Endothelial cell of umbilical vein (primary cell): ENCODE data around the gene ASGR1. TPM values are rescaled to one million over a fixed set of nuclear protein-coding genes. Genes with fewer than 3 reads are reported as not detected.

Experiments used
- BruUV-seq: library from RNA; stranded (reverse); fragments of 400-500 nt; replicated peaks from 2 replicates; lab custom pipeline; 2021; lab: Mats Ljungman, UMichigan
- CTCF ChIA-PET: fragments of 300-600, 350-600 bp; sonication (Branson Sonifier 250); formaldehyde crosslinking; loops from one replicate; lab custom pipeline; 2021; ENCODE audit warnings: antibody characterized with exemption, inconsistent platforms; lab: Charles Lee
- POLR2A ChIA-PET: fragments of 300-600, 350-600 bp; sonication (Branson Sonifier 250); formaldehyde crosslinking; loops from one replicate; lab custom pipeline; 2021; ENCODE audit warnings: antibody characterized with exemption, inconsistent platforms; lab: Charles Lee
- DNase-seq: peaks from one replicate; pipeline ENCODE4 v3.0.0-alpha.2; 2011; ENCODE audit warnings: low read depth, low spot score
- FAIRE-seq: peaks from 2 replicates; lab custom pipeline; 2011; peaks lifted over from hg19 to GRCh38; lab: Jason Lieb, UNC
- H2AFZ ChIP-seq: 2 replicates; pipeline ENCODE4 v1.6.0; 2012; ENCODE audit warnings: low read depth, low read length, control low read depth, inconsistent platforms
- H3K27ac ChIP-seq: 2 replicates; pipeline ENCODE4 v1.5.1; 2011; ENCODE audit warnings: low read depth, mild to moderate bottlenecking, control low read depth, low read length, moderate library complexity; ENCODE audit not compliant: insufficient read depth
- H3K27me3 ChIP-seq, 2 experiments: 2 replicates each; pipeline versions ENCODE4 v1.6.0 to v1.6.1; 2011; ENCODE audit warnings: low read length in 2 of 2, mixed read lengths in 1 of 2; ENCODE audit not compliant: control insufficient read depth in 2 of 2, insufficient read depth in 2 of 2
- H3K36me3 ChIP-seq, 2 experiments: 2 replicates in 1 of 2; 3 replicates in 1 of 2; pipeline ENCODE4 v1.5.1; 2011; ENCODE audit warnings: low read length in 2 of 2, mild to moderate bottlenecking in 1 of 2, moderate library complexity in 1 of 2; ENCODE audit not compliant: control insufficient read depth in 2 of 2, insufficient read depth in 2 of 2; ENCODE audit errors: extremely low read depth in 1 of 2
- H3K4me1 ChIP-seq: 3 replicates; pipeline ENCODE4 v1.5.1; 2011; ENCODE audit warnings: mild to moderate bottlenecking, low read length; ENCODE audit not compliant: control insufficient read depth, insufficient read depth; ENCODE audit errors: extremely low read depth
- H3K4me2 ChIP-seq: 2 replicates; pipeline ENCODE4 v1.6.1; 2011; ENCODE audit warnings: low read length, control low read depth, mixed read lengths; ENCODE audit not compliant: insufficient read depth
- H3K4me3 ChIP-seq, 3 experiments: fragments of 200-600 bp in 1 of 3; sonication (generic), shearing (Covaris generic) in 1 of 3; replicated peaks in 1 of 3; 2 replicates each; pipeline ENCODE4 v1.5.1; 2011 to 2016; ENCODE audit warnings: control low read depth in 3 of 3, low read length in 3 of 3, mild to moderate bottlenecking in 2 of 3, inconsistent platforms in 1 of 3, low read depth in 1 of 3, moderate library complexity in 1 of 3; ENCODE audit not compliant: insufficient read depth in 1 of 3
- H3K79me2 ChIP-seq: 2 replicates; pipeline ENCODE4 v1.6.0; 2012; ENCODE audit warnings: low read length, inconsistent platforms; ENCODE audit not compliant: control insufficient read depth, insufficient read depth
- H3K9ac ChIP-seq: replicated peaks from 2 replicates; pipeline ENCODE3; 2011; ENCODE audit warnings: low read length, control low read depth; ENCODE audit not compliant: insufficient read depth; ENCODE audit errors: extremely low read depth
- H3K9me1 ChIP-seq: replicated peaks from 3 replicates; pipeline ENCODE4 v1.6.0; 2011; ENCODE audit warnings: mild to moderate bottlenecking, low read length; ENCODE audit not compliant: control insufficient read depth, insufficient read depth; ENCODE audit errors: extremely low read depth
- H3K9me3 ChIP-seq: replicated peaks from 2 replicates; pipeline ENCODE4 v1.5.1; 2012; ENCODE audit warnings: low read length, inconsistent platforms; ENCODE audit not compliant: control insufficient read depth, insufficient read depth
- H4K20me1 ChIP-seq: replicated peaks from 2 replicates; pipeline ENCODE3; 2011; ENCODE audit warnings: mild to moderate bottlenecking, low read length; ENCODE audit not compliant: control insufficient read depth, insufficient read depth; ENCODE audit errors: extremely low read depth
- CTCF ChIP-seq, 2 donors: IDR thresholded peaks; 1 replicate in 1 of 2; 2 replicates in 1 of 2; pipeline ENCODE4 v1.5.1; 2011; ENCODE audit warnings: low read length in 2 of 2, mild to moderate bottlenecking in 2 of 2, moderate library complexity in 2 of 2, control low read depth in 1 of 2, inconsistent platforms in 1 of 2, low read depth in 1 of 2; ENCODE audit not compliant: insufficient read depth in 1 of 2; ENCODE audit errors: extremely low read depth in 1 of 2
- EZH2 ChIP-seq: IDR thresholded peaks from 2 replicates; pipeline ENCODE4 v1.6.1; 2012; ENCODE audit warnings: borderline replicate concordance, low read depth, mild to moderate bottlenecking, moderate library complexity, low read length, inconsistent platforms; ENCODE audit not compliant: severe bottlenecking
- JUN ChIP-seq: IDR thresholded peaks from 2 replicates; pipeline ENCODE4 v1.6.1; 2011; ENCODE audit warnings: borderline replicate concordance, low read depth; ENCODE audit not compliant: insufficient read length, insufficient read depth
- MAX ChIP-seq: IDR thresholded peaks from 2 replicates; pipeline ENCODE4 v1.6.1; 2011; ENCODE audit not compliant: insufficient read depth, insufficient read length
- MYC ChIP-seq: IDR thresholded peaks from one replicate; pipeline ENCODE4 v1.6.1; 2011; ENCODE audit warnings: mild to moderate bottlenecking, low read depth, low read length
- POLR2A ChIP-seq: IDR thresholded peaks from 2 replicates; pipeline ENCODE4 v1.6.1; 2012; ENCODE audit warnings: low read depth, mild to moderate bottlenecking, control low read depth, low read length
- POLR2AphosphoS5 ChIP-seq: IDR thresholded peaks from 2 replicates; pipeline ENCODE4 v1.6.1; 2012; ENCODE audit warnings: low read depth, mild to moderate bottlenecking, control low read depth, low read length, moderate library complexity; ENCODE audit not compliant: insufficient read depth
- dilution Hi-C: fragments of 300-500 bp; cut with MboI; formaldehyde crosslinking; loops from one replicate; pipeline ENCODE4 v1.15.0; 2019; ENCODE audit warnings: low sequenced_read_pairs; ENCODE audit not compliant: extremely low pct_ligation_motif_present
- intact Hi-C: fragments of 100-400 bp; cut with micrococcal nuclease; formaldehyde crosslinking; loops from one replicate; pipeline ENCODE4 v1.10.0; 2022
- polyA plus RNA-seq, 4 experiments: library from polyadenylated mRNA; depleted of rRNA in 3 of 4; stranded (reverse) in 3 of 4; unstranded in 1 of 4; fragments of >200 nt; gene quantifications; 2 replicates each; pipeline versions ENCODE4 v1.2.1 to v1.2.3, GENCODE V29; 2011 to 2012; ENCODE audit warnings: missing spikeins in 1 of 4
- total RNA-seq: library from RNA; stranded (reverse); gene quantifications from 2 replicates; pipeline ENCODE4 v1.2.3, GENCODE V29; 2021

Gene ASGR1
- total and polyA plus RNA-seq, 2 donors (not counting 3 experiments of a cell fraction or from before 2014, with no cell fraction given) = 10.2 to 12.5 TPM

- no peaks in the 10 kb centered on the region for H3K9me1 ChIP-seq
- H3K9ac ChIP-seq = no peak overlapping the region
- no peak overlapping the region for H3K27ac ChIP-seq
- CTCF ChIA-PET = interaction anchor here (2.6 to 4.3 kb wide), 4 partner anchors 10 to 134 kb away, joined by 20 to 91 read pairs (median 37); partner anchors contain the start of gene SLC16A11
- H3K79me2 ChIP-seq = no peaks in the 10 kb centered on the region
- no peaks in the 10 kb centered on the region for H3K27me3 ChIP-seq
- dilution Hi-C loops (no loop called here), intact Hi-C loops (no loop called here)
- H2AFZ ChIP-seq = no peak overlapping the region
- no peak overlapping the region for H3K4me2 ChIP-seq
- BruUV-seq = no TSS peak
- peaks cover 17% of the 10 kb centered on the region for H3K4me1 ChIP-seq
- POLR2A ChIA-PET = no interaction called here
- no peak for TF ChIP-seq MAX
- H3K36me3 ChIP-seq = no peaks in the 10 kb centered on the region
- no peaks in the 10 kb centered on the region for H3K9me3 ChIP-seq
- FAIRE-seq = no peak
- no peak for DNase-seq
- H3K4me3 ChIP-seq = no peak overlapping the region
- no peaks in the 10 kb centered on the region for H4K20me1 ChIP-seq
Observed at GRCh38 chr17:7178973-7179316, 225 bp downstream of the ASGR1 start.

GRCh38 chr17:7177954-7178477, 1.2 kb downstream of the ASGR1 start:
- Histone ChIP-seq H3K9ac (peak overlapping the region; percentile 79), H3K9me1 (no peaks in the 10 kb centered on the region), H2AFZ (peak overlapping the region; percentile 91), H3K4me1 (peaks cover 17% of the 10 kb centered on the region), H3K9me3 (no peaks in the 10 kb centered on the region), H3K4me2 (peak overlapping the region; percentile 88), H3K79me2 (no peaks in the 10 kb centered on the region), H3K27me3 (no peaks in the 10 kb centered on the region), H3K36me3 (no peaks in the 10 kb centered on the region), H3K27ac (peak overlapping the region; percentile 63), H3K4me3 (peak overlapping the region; percentile 30 to 66 (median 46)), H4K20me1 (no peaks in the 10 kb centered on the region)
- intact Hi-C loops (loop anchor here (1.0 to 2.0 kb wide), 5 partner anchors 41 to 265 kb away; partner anchors contain the start of genes ACADVL and DLG4), dilution Hi-C loops (no loop called here)
- ChIA-PET POLR2A (no interaction called here), CTCF (interaction anchor here (1.0 to 4.3 kb wide), 29 partner anchors 8 to 511 kb away, joined by 3 to 91 read pairs (median 6); partner anchors contain the start of genes ACADVL, DLG4, SLC16A11 and SLC16A13)
- BruUV-seq = TSS peak; percentile 42
- no peak for TF ChIP-seq MAX
- TF ChIP-seq POLR2AphosphoS5 = no peak
- peak; percentile 9 for TF ChIP-seq POLR2A
- peak; percentile 33 for TF ChIP-seq JUN
- no peak for TF ChIP-seq MYC
- no peak for TF ChIP-seq CTCF (IDR thresholded peaks at IDR 0.05; ENCODE audit: extremely low read depth in 1 of 2, insufficient read depth in 1 of 2, low read depth in 1 of 2, low read length in 2 of 2)
- TF ChIP-seq EZH2 = no peak
- peak; percentile 51 for DNase-seq
- peak; percentile 77 for FAIRE-seq
